ENCODE data around the gene TMEM35A. TPM values are rescaled to one million over a fixed set of nuclear protein-coding genes. Genes with fewer than 3 reads are reported as not detected.
A peak's percentile ranks its signal among the peaks of the same experiment; 100 is the strongest.
"Not testable (repeated sequence)": the region's sequence is repeated elsewhere in the genome, so short reads cannot be mapped to it uniquely, and the experiment has no call there.

TMEM35A gene
- total RNA-seq, 4 donors from 2014 or later, result 0.78 to 2.1 (median 1.3) TPM

DNA sequence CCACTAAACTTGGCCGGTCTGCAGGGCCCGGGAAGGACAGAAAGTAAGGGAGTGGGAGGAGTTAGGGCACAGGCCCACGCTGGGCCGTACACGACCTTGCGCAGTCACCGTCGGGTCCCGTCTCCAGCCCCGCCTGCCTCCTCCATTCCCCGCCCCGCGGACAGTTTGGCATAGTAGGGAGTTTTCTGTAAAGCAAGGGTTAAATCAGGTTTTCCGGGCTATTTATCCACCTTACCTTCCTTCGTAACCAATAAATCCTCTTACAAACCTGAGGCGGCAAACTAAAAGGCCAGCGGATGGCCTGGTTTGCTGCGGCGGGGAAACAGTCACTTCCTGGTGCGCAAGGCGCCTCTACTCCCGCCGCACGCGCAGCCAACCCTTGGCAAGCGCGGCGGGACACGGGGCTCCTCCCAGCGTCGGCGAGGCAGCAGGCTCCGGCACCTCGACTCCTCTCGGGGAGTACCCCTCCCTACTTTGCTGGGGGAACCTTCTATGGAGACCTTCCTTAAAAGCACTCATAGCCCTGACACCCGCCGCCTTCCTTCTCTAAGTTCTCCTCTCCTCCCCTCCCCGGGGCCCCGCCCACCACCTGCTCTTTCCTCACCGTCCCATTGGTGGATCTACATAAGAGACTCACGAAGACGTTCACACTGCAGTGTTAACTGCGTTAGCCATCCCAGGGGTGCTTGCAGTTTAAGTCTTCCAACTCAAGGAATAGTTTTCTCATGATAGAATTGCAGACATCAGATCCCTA is 27.0 kb upstream of the TMEM35A start, which contains the start of gene TRMT2B:
TRMT2B (minus strand) TSS at position 563 of the 754 bp plus-strand sequence. CDS start 9,822 bp downstream, outside the sequence.
- Histone ChIP-seq H3K4me3 (replicated peaks in 1 of 3) (peak within 1 kb of the TSS; percentile 39 to 66 (median 47)), H3K27ac (peak within 1 kb of the TSS; percentile 44 to 80 (median 77)), H3K4me1 (no peaks in the 10 kb centered on the region), H3K9me3 (no peaks in the 10 kb centered on the region), H3K27me3 (no peaks in the 10 kb centered on the region), H3K36me3 (no peaks in the 10 kb centered on the region)
- peak in 1 of 2 donors; percentile 42 for TF ChIP-seq POLR2A (IDR thresholded peaks at IDR 0.05)
- TF ChIP-seq, protein P1, sequence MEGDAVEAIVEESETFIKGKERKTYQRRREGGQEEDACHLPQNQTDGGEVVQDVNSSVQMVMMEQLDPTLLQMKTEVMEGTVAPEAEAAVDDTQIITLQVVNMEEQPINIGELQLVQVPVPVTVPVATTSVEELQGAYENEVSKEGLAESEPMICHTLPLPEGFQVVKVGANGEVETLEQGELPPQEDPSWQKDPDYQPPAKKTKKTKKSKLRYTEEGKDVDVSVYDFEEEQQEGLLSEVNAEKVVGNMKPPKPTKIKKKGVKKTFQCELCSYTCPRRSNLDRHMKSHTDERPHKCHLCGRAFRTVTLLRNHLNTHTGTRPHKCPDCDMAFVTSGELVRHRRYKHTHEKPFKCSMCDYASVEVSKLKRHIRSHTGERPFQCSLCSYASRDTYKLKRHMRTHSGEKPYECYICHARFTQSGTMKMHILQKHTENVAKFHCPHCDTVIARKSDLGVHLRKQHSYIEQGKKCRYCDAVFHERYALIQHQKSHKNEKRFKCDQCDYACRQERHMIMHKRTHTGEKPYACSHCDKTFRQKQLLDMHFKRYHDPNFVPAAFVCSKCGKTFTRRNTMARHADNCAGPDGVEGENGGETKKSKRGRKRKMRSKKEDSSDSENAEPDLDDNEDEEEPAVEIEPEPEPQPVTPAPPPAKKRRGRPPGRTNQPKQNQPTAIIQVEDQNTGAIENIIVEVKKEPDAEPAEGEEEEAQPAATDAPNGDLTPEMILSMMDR (IDR thresholded peaks at IDR 0.05), result no peak
- 0 to 1% methylated on average over 12 to 31 of the region's 43 CpGs for WGBS, 2 donors
- peak; percentile 78 for DNase-seq
- intact Hi-C loops (cut with DNase I), result no loop called here

DNA sequence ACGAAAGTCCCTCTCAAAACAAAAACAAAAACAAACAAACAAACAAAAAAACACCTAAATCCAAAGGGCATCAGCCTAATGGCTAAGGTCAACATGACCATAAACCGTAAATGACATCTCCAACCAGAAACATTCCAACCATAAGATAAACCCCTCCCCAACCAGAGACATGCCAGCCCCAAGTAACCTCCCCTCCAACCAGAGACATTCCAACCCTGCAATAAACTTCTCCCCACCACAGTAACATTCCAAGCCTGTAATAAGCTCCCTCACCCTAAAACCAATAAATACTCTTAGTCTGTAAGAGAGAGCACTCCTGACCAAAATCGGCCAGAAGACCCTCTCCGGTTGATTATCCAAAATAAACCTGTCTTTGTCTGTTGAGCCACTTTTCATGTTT is 22.1 kb upstream of the TMEM35A start:
- intact Hi-C loops (cut with DNase I); H3K4me3 ChIP-seq (replicated peaks in 1 of 3): not testable (repeated sequence)
- 69 to 96% methylated on average over 4 of the region's 4 CpGs for WGBS, 2 donors

DNA sequence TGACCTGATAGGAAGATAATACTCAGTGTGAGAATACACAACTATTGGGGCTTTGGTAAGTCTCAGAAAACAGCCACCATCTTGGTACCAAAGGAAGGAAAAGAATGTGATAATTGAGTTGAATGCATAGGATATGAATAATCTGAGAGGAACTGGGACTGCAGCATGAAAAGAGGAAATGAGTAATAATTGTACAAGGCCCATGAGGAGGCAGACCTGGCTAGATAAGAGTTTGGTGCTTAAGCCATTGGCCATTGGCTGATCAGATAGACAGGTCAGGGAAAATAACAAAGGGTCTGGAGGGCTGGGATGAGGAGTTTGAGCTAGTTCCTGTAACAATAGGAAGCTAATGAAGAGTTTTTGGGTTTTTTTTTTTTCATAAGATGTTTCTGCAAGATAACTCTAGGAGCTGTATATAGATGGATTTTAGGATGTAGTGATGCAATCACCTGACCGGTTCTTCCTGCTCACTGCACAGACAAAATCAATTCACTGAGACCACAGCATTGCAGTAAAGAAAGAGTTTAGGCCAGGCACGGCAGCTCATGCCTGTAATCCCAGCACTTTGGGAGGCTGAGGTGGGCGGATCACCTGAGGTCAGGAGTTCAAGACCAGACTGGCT is 21.5 kb upstream of the TMEM35A start:
- TF ChIP-seq, protein P1 (IDR thresholded peaks at IDR 0.05), result no peak
- TF ChIP-seq POLR2A (IDR thresholded peaks at IDR 0.05), result no peak
- H3K27me3 ChIP-seq, result no peaks in the 10 kb centered on the region
- DNase-seq, result no peak
- H3K27ac ChIP-seq, result no peak overlapping the region
- intact Hi-C loops (cut with DNase I), result no loop called here
- H3K36me3 ChIP-seq, result no peaks in the 10 kb centered on the region
- 81 to 92% methylated on average over 3 of the region's 3 CpGs for WGBS, 2 donors
- H3K4me3 ChIP-seq (replicated peaks in 1 of 3), result no peak overlapping the region
- no peaks in the 10 kb centered on the region for H3K4me1 ChIP-seq
- H3K9me3 ChIP-seq, result no peaks in the 10 kb centered on the region

More for the DNA sequence above, 22.1 kb upstream of the TMEM35A start:
- not testable (repeated sequence) for H3K27me3 ChIP-seq, H3K9me3 ChIP-seq, DNase-seq, H3K27ac ChIP-seq, H3K36me3 ChIP-seq, H3K4me1 ChIP-seq

DNA sequence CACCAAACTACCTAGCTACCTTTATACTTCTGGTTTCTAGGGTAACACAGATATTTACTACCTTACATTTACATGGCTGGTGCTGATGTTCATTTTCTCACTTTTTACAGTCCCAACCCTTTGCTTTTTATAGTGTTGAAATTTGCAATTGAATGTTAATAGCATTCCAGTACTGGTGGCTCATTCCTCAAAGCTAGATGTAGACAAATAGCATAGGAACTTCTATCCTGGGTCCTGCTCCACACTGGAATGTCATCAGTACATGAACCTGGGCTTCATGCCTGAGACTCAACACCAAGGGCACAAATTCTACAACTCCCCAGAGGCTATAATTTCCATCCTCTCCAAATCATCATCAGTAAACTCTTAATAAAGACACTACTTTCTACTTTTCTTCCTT is 16.5 kb upstream of the TMEM35A start:
- Histone ChIP-seq H3K4me1 (no peaks in the 10 kb centered on the region), H3K27me3 (no peaks in the 10 kb centered on the region), H3K4me3 (replicated peaks in 1 of 3) (no peak overlapping the region), H3K9me3 (no peaks in the 10 kb centered on the region), H3K27ac (no peak overlapping the region), H3K36me3 (no peaks in the 10 kb centered on the region)
- TF ChIP-seq, protein P1 (IDR thresholded peaks at IDR 0.05), result no peak
- TF ChIP-seq POLR2A (IDR thresholded peaks at IDR 0.05), result no peak
- intact Hi-C loops (cut with DNase I), result no loop called here
- DNase-seq, result no peak

DNA sequence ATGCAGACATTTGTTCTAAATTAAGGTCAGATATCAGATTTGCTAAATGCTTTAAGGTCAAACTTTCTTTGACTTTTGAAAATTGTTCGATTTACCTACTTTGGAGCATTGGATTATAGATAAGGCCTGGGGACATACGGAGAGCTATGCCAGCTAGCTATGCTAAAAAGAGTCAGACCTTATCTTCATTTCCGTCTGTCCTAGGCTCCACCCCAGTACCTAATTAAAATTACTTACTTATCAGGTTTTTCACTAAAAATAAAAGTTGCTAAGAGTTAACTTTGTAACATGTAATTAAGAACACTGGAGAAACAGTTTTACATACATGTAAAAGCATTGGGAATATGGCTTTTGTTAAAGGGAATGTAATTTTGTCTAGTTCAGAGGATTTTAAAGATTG is 7.1 kb upstream of the TMEM35A start:
- TF ChIP-seq, protein P1 (IDR thresholded peaks at IDR 0.05), result no peak
- no peak for TF ChIP-seq POLR2A (IDR thresholded peaks at IDR 0.05)
- intact Hi-C loops (cut with DNase I), result no loop called here
- 81 to 89% methylated on average over 3 of the region's 3 CpGs for WGBS, 2 donors

More for the DNA sequence above, 7.1 kb upstream of the TMEM35A start:
- no peak overlapping the region for H3K4me3 ChIP-seq (replicated peaks in 1 of 3)
- DNase-seq, result no peak
- no peak overlapping the region for H3K27ac ChIP-seq
- H3K9me3 ChIP-seq, result no peaks in the 10 kb centered on the region
- no peaks in the 10 kb centered on the region for H3K27me3 ChIP-seq
- no peaks in the 10 kb centered on the region for H3K36me3 ChIP-seq
- H3K4me1 ChIP-seq, result no peaks in the 10 kb centered on the region

Data from thyroid gland (tissue), 4 donors.